Activated T-helper 17 cell treated with anti-CD3 and anti-CD28 coated beads, Interleukin-2, amount 50 U/mL, for 72 hours (primary cell): ENCODE data around the gene ADGRF3. TPM values are rescaled to one million over a fixed set of nuclear protein-coding genes. Genes with fewer than 3 reads are reported as not detected.

ENCODE experiments used
- total RNA-seq, 2 donors: library from RNA; stranded (reverse); gene quantifications; one replicate each; pipeline ENCODE4 v1.2.3, GENCODE V29; 2022

The ADGRF3 gene
- total RNA-seq, 2 donors from 2014 or later: 1.4 to 3.0 TPM

Other genes starting within 250 kb of the ADGRF3 start
- gene GAREM2, start 173.7 kb downstream of the ADGRF3 start, total RNA-seq: 1 to 10 TPM; 2.1 TPM
- 100 to 1,000 TPM in 1 of 2 donors, 10 to 100 TPM in 1; 95.0 to 141 TPM for gene HADHA, start 102.2 kb downstream of the ADGRF3 start, total RNA-seq
- 10 to 100 TPM; 86.2 to 87.0 TPM for gene HADHB, start 101.8 kb downstream of the ADGRF3 start, total RNA-seq
- gene SELENOI, start 646 bp downstream of the ADGRF3 start, total RNA-seq: 10 to 100 TPM; 21.0 to 44.5 TPM
- gene DRC1, start 55.1 kb upstream of the ADGRF3 start, total RNA-seq: not detected
- 1 to 10 TPM in 1 of 2 donors, under 1 TPM in 1; 0.95 to 2.1 TPM for gene OTOF, start 131.3 kb upstream of the ADGRF3 start, total RNA-seq